Measurements from ENCODE around the gene FIP1L1.

Gene FIP1L1

GRCh38 chr4:53476232-53477037 lies 99.0 kb downstream of the FIP1L1 start:
- no peak for DNase-seq (ENCODE audit: low read depth)

- no peak for DNase-seq (ENCODE audit: low read depth)
Measured at GRCh38 chr4:53477038-53477565, 99.7 kb downstream of the FIP1L1 start.

GRCh38 chr4:53477636-53478035 lies 100.2 kb downstream of the FIP1L1 start:
- no peak for DNase-seq (ENCODE audit: low read depth)

GRCh38 chr4:53478671-53479456 lies 101.4 kb downstream of the FIP1L1 start:
- DNase-seq (ENCODE audit: low read depth), result no peak

GRCh38 chr4:53479736-53480525 lies 102.5 kb downstream of the FIP1L1 start:
- no peak for DNase-seq (ENCODE audit: low read depth)

GRCh38 chr4:53480909-53481308 lies 103.5 kb downstream of the FIP1L1 start:
- no peak for DNase-seq (ENCODE audit: low read depth)

- no peak for DNase-seq (ENCODE audit: low read depth)
Measured at GRCh38 chr4:53481586-53481985, 104.1 kb downstream of the FIP1L1 start.

GRCh38 chr4:53483250-53483649 lies 105.8 kb downstream of the FIP1L1 start:
- DNase-seq (ENCODE audit: low read depth), result no peak

- no peak for DNase-seq (ENCODE audit: low read depth)
Measured at GRCh38 chr4:53484911-53485657, 107.6 kb downstream of the FIP1L1 start.

- DNase-seq (ENCODE audit: low read depth), result no peak
Measured at GRCh38 chr4:53485658-53486040, 108.2 kb downstream of the FIP1L1 start.

GRCh38 chr4:53487766-53488165 lies 110.3 kb downstream of the FIP1L1 start:
- DNase-seq (ENCODE audit: low read depth), result no peak

- no peak for DNase-seq (ENCODE audit: low read depth)
Measured at GRCh38 chr4:53489279-53489889, 111.9 kb downstream of the FIP1L1 start.

GRCh38 chr4:53490161-53490956 lies 112.9 kb downstream of the FIP1L1 start:
- no peak for DNase-seq (ENCODE audit: low read depth)

GRCh38 chr4:53490965-53491622 lies 113.7 kb downstream of the FIP1L1 start:
- no peak for DNase-seq (ENCODE audit: low read depth)

- no peak for DNase-seq (ENCODE audit: low read depth)
Measured at GRCh38 chr4:53494851-53495250, 117.4 kb downstream of the FIP1L1 start.

- DNase-seq (ENCODE audit: low read depth), result no peak
Measured at GRCh38 chr4:53497487-53498244, 120.2 kb downstream of the FIP1L1 start.

- no peak for DNase-seq (ENCODE audit: low read depth)
Measured at GRCh38 chr4:53498706-53499105, 121.3 kb downstream of the FIP1L1 start.

GRCh38 chr4:53499791-53500190 lies 122.3 kb downstream of the FIP1L1 start:
- no peak for DNase-seq (ENCODE audit: low read depth)

- no peak for DNase-seq (ENCODE audit: low read depth)
Measured at GRCh38 chr4:53500546-53500945, 123.1 kb downstream of the FIP1L1 start.
